ENCODE results near the gene PTCSC3.

The PTCSC3 gene

DNA sequence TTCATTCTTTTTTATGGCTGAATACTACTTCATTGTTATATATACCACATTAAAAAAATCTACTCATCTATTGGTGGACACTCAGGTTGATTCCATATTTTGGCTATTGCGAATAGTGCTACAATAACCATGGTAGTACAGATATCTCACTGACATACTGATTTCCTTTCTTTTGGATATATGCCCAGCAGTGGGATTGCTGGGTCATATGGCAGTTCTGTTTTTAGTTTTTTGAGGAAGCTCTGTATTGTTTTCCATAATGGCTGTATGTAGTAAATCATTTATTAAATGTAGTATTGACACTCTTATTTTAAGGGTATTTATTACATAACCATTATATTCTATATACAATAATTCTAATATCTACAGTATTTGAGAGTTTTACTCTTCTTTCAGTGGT lies 43.7 kb downstream of the PTCSC3 start:
- no peak for ATAC-seq
- TF ChIP-seq ZNF8 (CRISPR knock-in tag; IDR thresholded peaks at IDR 0.05) (no peak), BACH2 (CRISPR knock-in tag; IDR thresholded peaks at IDR 0.05; ENCODE audit: borderline replicate concordance) (no peak), RARB (CRISPR knock-in tag; IDR thresholded peaks at IDR 0.05) (no peak), ZFP3 (CRISPR knock-in tag; IDR thresholded peaks at IDR 0.05) (no peak)
- TF ChIP-seq, protein P1, sequence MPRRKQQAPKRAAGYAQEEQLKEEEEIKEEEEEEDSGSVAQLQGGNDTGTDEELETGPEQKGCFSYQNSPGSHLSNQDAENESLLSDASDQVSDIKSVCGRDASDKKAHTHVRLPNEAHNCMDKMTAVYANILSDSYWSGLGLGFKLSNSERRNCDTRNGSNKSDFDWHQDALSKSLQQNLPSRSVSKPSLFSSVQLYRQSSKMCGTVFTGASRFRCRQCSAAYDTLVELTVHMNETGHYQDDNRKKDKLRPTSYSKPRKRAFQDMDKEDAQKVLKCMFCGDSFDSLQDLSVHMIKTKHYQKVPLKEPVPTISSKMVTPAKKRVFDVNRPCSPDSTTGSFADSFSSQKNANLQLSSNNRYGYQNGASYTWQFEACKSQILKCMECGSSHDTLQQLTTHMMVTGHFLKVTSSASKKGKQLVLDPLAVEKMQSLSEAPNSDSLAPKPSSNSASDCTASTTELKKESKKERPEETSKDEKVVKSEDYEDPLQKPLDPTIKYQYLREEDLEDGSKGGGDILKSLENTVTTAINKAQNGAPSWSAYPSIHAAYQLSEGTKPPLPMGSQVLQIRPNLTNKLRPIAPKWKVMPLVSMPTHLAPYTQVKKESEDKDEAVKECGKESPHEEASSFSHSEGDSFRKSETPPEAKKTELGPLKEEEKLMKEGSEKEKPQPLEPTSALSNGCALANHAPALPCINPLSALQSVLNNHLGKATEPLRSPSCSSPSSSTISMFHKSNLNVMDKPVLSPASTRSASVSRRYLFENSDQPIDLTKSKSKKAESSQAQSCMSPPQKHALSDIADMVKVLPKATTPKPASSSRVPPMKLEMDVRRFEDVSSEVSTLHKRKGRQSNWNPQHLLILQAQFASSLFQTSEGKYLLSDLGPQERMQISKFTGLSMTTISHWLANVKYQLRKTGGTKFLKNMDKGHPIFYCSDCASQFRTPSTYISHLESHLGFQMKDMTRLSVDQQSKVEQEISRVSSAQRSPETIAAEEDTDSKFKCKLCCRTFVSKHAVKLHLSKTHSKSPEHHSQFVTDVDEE (CRISPR knock-in tag; IDR thresholded peaks at IDR 0.05): no peak
- TF ChIP-seq, protein P2, sequence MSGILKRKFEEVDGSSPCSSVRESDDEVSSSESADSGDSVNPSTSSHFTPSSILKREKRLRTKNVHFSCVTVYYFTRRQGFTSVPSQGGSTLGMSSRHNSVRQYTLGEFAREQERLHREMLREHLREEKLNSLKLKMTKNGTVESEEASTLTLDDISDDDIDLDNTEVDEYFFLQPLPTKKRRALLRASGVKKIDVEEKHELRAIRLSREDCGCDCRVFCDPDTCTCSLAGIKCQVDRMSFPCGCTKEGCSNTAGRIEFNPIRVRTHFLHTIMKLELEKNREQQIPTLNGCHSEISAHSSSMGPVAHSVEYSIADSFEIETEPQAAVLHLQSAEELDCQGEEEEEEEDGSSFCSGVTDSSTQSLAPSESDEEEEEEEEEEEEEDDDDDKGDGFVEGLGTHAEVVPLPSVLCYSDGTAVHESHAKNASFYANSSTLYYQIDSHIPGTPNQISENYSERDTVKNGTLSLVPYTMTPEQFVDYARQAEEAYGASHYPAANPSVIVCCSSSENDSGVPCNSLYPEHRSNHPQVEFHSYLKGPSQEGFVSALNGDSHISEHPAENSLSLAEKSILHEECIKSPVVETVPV (CRISPR knock-in tag; IDR thresholded peaks at IDR 0.05): no peak

DNA sequence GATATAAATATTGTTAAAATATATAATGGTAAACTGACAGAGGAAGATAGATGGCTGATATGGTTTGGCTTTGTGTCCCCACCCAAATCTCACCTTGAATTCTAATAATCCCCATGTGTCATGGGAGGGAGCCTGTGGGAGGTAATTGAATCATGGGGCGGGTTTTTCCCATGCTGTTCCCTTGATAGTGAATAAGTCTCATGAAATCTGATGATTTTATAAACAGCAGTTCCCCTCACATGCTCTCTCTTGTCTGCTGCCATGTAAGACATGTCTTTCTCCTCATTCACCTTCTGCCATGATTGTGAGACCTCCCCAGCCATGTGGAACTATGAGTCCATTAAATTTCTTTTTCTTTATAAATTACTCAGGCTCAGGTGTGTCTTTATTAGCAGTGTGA lies 46.3 kb downstream of the PTCSC3 start:
- no peak for ATAC-seq
- no peak for TF ChIP-seq OSR1 (CRISPR knock-in tag; IDR thresholded peaks at IDR 0.05)
- no peak for TF ChIP-seq CSDC2 (CRISPR knock-in tag; IDR thresholded peaks at IDR 0.05)
- TF ChIP-seq ZNF8 (CRISPR knock-in tag; IDR thresholded peaks at IDR 0.05): no peak
- TF ChIP-seq GLIS3 (CRISPR knock-in tag; IDR thresholded peaks at IDR 0.05): no peak
- no peak for TF ChIP-seq ZNF70 (CRISPR knock-in tag; IDR thresholded peaks at IDR 0.05)
- no peak for TF ChIP-seq SNAI2 (CRISPR knock-in tag; IDR thresholded peaks at IDR 0.05)

DNA sequence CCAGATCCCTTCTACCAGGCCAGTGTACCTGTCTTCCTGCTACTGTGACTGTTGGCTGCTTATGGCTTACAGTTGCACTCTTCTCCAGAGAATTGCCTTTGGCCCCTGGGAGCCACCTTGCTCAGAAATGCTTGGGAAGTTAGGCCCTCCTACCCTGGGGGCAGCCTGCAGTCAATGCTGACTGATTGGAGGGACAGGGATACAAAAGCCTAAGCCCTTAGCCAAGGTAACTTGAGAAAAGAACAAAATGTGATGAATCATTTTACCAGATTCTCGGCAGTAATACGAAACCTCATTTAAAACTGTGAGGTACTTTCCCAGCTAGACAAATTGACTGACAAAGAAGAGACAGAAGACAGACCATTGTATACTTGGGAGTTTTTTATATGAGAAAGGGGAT lies 47.3 kb downstream of the PTCSC3 start:
- no peak for TF ChIP-seq ZFP3 (CRISPR knock-in tag; IDR thresholded peaks at IDR 0.05)
- no peak for TF ChIP-seq PPARA (CRISPR knock-in tag; IDR thresholded peaks at IDR 0.05; ENCODE audit: borderline replicate concordance)
- no peak for TF ChIP-seq OSR1 (CRISPR knock-in tag; IDR thresholded peaks at IDR 0.05)
- TF ChIP-seq ZNF565 (CRISPR knock-in tag; conservative IDR thresholded peaks at IDR 0.05; ENCODE audit: low read depth): no peak
- no peak for TF ChIP-seq ARNTL (CRISPR knock-in tag; IDR thresholded peaks at IDR 0.05; ENCODE audit: borderline replicate concordance, low read depth)
- TF ChIP-seq ZFP30 (CRISPR knock-in tag; IDR thresholded peaks at IDR 0.05): no peak
- TF ChIP-seq, protein P3, sequence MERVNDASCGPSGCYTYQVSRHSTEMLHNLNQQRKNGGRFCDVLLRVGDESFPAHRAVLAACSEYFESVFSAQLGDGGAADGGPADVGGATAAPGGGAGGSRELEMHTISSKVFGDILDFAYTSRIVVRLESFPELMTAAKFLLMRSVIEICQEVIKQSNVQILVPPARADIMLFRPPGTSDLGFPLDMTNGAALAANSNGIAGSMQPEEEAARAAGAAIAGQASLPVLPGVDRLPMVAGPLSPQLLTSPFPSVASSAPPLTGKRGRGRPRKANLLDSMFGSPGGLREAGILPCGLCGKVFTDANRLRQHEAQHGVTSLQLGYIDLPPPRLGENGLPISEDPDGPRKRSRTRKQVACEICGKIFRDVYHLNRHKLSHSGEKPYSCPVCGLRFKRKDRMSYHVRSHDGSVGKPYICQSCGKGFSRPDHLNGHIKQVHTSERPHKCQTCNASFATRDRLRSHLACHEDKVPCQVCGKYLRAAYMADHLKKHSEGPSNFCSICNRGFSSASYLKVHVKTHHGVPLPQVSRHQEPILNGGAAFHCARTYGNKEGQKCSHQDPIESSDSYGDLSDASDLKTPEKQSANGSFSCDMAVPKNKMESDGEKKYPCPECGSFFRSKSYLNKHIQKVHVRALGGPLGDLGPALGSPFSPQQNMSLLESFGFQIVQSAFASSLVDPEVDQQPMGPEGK (CRISPR knock-in tag; IDR thresholded peaks at IDR 0.05; ENCODE audit: borderline replicate concordance): no peak
- no peak for TF ChIP-seq CSDC2 (CRISPR knock-in tag; IDR thresholded peaks at IDR 0.05)
- no peak for TF ChIP-seq GLIS3 (CRISPR knock-in tag; IDR thresholded peaks at IDR 0.05)
- TF ChIP-seq, protein P4, sequence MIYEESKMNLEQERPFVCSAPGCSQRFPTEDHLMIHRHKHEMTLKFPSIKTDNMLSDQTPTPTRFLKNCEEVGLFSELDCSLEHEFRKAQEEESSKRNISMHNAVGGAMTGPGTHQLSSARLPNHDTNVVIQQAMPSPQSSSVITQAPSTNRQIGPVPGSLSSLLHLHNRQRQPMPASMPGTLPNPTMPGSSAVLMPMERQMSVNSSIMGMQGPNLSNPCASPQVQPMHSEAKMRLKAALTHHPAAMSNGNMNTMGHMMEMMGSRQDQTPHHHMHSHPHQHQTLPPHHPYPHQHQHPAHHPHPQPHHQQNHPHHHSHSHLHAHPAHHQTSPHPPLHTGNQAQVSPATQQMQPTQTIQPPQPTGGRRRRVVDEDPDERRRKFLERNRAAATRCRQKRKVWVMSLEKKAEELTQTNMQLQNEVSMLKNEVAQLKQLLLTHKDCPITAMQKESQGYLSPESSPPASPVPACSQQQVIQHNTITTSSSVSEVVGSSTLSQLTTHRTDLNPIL (CRISPR knock-in tag; IDR thresholded peaks at IDR 0.05; ENCODE audit: low read depth): no peak
- TF ChIP-seq, protein P2 (CRISPR knock-in tag; IDR thresholded peaks at IDR 0.05): no peak
- TF ChIP-seq ZNF8 (CRISPR knock-in tag; IDR thresholded peaks at IDR 0.05): no peak
- TF ChIP-seq, protein P1 (CRISPR knock-in tag; IDR thresholded peaks at IDR 0.05): no peak
- TF ChIP-seq SNAI2 (CRISPR knock-in tag; IDR thresholded peaks at IDR 0.05): no peak
- TF ChIP-seq ZC3H10 (CRISPR knock-in tag; IDR thresholded peaks at IDR 0.05): no peak
- no peak for TF ChIP-seq ISL1 (CRISPR knock-in tag; IDR thresholded peaks at IDR 0.05)

More for the DNA sequence above, 47.3 kb downstream of the PTCSC3 start:
- ATAC-seq: no peak
